ENCODE measurements around the gene EXOC6B. TPM values are rescaled to one million over a fixed set of nuclear protein-coding genes. Genes with fewer than 3 reads are reported as not detected.

Gene EXOC6B
- total RNA-seq, 1 experiment from 2014 or later: 40.1 TPM

DNA sequence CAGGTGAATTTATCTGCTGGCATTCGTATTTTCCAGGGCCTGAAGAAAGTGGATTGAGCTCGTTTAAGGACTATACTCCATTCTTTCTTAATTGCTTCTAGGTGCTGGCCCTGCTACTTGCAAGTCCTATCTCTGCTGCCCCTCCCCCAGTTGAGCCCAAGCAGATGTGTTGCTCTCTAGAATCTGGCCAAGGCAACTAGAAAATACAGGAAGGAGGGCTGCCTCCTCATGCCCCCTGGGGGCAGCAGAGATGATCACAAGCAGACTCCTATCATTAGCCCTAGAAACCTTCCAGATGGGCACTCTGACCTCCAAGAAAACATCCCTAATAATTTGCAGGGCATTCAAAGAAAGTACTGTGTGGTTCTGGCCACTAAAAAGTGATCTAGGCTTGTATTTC is 605.7 kb downstream of the EXOC6B start:
- H3K4me3 Mint-ChIP-seq: no peak overlapping the region
- TF ChIP-seq, protein P1, sequence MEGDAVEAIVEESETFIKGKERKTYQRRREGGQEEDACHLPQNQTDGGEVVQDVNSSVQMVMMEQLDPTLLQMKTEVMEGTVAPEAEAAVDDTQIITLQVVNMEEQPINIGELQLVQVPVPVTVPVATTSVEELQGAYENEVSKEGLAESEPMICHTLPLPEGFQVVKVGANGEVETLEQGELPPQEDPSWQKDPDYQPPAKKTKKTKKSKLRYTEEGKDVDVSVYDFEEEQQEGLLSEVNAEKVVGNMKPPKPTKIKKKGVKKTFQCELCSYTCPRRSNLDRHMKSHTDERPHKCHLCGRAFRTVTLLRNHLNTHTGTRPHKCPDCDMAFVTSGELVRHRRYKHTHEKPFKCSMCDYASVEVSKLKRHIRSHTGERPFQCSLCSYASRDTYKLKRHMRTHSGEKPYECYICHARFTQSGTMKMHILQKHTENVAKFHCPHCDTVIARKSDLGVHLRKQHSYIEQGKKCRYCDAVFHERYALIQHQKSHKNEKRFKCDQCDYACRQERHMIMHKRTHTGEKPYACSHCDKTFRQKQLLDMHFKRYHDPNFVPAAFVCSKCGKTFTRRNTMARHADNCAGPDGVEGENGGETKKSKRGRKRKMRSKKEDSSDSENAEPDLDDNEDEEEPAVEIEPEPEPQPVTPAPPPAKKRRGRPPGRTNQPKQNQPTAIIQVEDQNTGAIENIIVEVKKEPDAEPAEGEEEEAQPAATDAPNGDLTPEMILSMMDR (conservative IDR thresholded peaks at IDR 0.05): peak; percentile 68
- no CpG with 5 or more reads among the region's 2 CpGs for WGBS (ENCODE audit: extremely low coverage, insufficient read length, low lambda C conversion rate)
- Histone ChIP-seq H4K20me1 (ENCODE audit: control insufficient read depth, insufficient read depth, insufficient read length) (no peaks in the 10 kb centered on the region), H3K79me1 (ENCODE audit: insufficient read depth, low read depth, low read length, poor library complexity, severe bottlenecking) (no peaks in the 10 kb centered on the region), H4K91ac (ENCODE audit: insufficient read length, low read depth, low read length) (no peak overlapping the region), H3K79me2 (ENCODE audit: insufficient read depth, low read length) (no peaks in the 10 kb centered on the region), H3K18ac (ENCODE audit: insufficient read length, low read depth, low read length) (no peak overlapping the region), H2BK5ac (ENCODE audit: insufficient read length, low read length) (no peak overlapping the region), H2AK5ac (ENCODE audit: insufficient read length, low read length) (no peak overlapping the region), H2AFZ (ENCODE audit: low read length) (no peak overlapping the region), H2BK12ac (ENCODE audit: insufficient read length, low read depth, low read length) (no peak overlapping the region), H3T11ph (ENCODE audit: low read length) (no peak overlapping the region), H2BK120ac (ENCODE audit: low read depth, low read length, poor library complexity, severe bottlenecking) (no peak overlapping the region), H3K27me3 (ENCODE audit: insufficient read depth, low read length) (no peaks in the 10 kb centered on the region), H3K4me2 (ENCODE audit: insufficient read depth, insufficient read length, low read length) (no peak overlapping the region), H3K27ac (ENCODE audit: insufficient read length, low read depth, low read length) (no peak overlapping the region), H3K9me3 (ENCODE audit: control insufficient read depth, low read depth, low read length) (no peaks in the 10 kb centered on the region), H3K56ac (ENCODE audit: insufficient read length, low read depth, low read length) (no peak overlapping the region), H3K9ac (ENCODE audit: extremely low read depth, insufficient read length, low read length) (no peak overlapping the region), H4K8ac (replicated peaks; ENCODE audit: insufficient read length, low read depth, low read length) (no peak overlapping the region), H3K23me2 (ENCODE audit: insufficient read length, low read depth, low read length, poor library complexity, severe bottlenecking) (no peaks in the 10 kb centered on the region), H3K4me1 (ENCODE audit: insufficient read depth, low read length) (no peaks in the 10 kb centered on the region), H4K5ac (ENCODE audit: insufficient read length, low read depth, low read length) (no peak overlapping the region), H2BK15ac (ENCODE audit: low read depth, low read length) (no peak overlapping the region), H3K14ac (ENCODE audit: insufficient read depth, low read length) (no peak overlapping the region), H3K23ac (ENCODE audit: insufficient read length, low read depth, low read length) (no peak overlapping the region), H3K4ac (ENCODE audit: low read depth, low read length) (no peak overlapping the region), H2BK20ac (ENCODE audit: low read depth, low read length, poor library complexity, severe bottlenecking) (no peak overlapping the region)
- H3K27ac Mint-ChIP-seq: no peak overlapping the region
- peak; percentile 86 for DNase-seq
- H3K27me3 Mint-ChIP-seq (ENCODE audit: low read depth): no peaks in the 10 kb centered on the region
- H3K36me3 Mint-ChIP-seq (ENCODE audit: insufficient read depth in 1 of 3, low read depth in 3 of 3): no peaks in the 10 kb centered on the region
- no peaks in the 10 kb centered on the region for H3K9me3 Mint-ChIP-seq
- H3K4me1 Mint-ChIP-seq: peaks cover 7 to 10% of the 10 kb centered on the region in 2 experiments
